A549 (cell line): ENCODE measurements around the gene TNRC6A. TPM values are rescaled to one million over a fixed set of nuclear protein-coding genes. Genes with fewer than 3 reads are reported as not detected.

Experiments
- ATAC-seq, 2 experiments: fragments of 200-7000 bp in 1 of 2; fragments of >200 bp in 1 of 2; cut with Nextera tagmentation in 1 of 2; cut with Tn5 transposase in 1 of 2; 3 replicates each; pipeline versions ENCODE4 v1.8.0 to v1.9.1; 2018 to 2020; ENCODE audit warnings: mild to moderate bottlenecking in 1 of 2, moderate library complexity in 1 of 2
- CTCF ChIA-PET: fragments of 300-600 bp; sonication (Branson Sonifier 250); formaldehyde crosslinking; extraction: SDS; loops from one replicate; lab custom pipeline; 2021; ENCODE audit warnings: antibody characterized with exemption, inconsistent platforms; lab: Yijun Ruan, JAX
- POLR2A ChIA-PET: fragments of 350-600 bp; formaldehyde crosslinking; extraction: SDS; loops from one replicate; lab custom pipeline; 2021; ENCODE audit warnings: antibody characterized with exemption, inconsistent platforms; lab: Yijun Ruan, JAX
- DNase-seq, 2 experiments: peaks; one replicate each; pipeline versions ENCODE4 v3.0.0 to v3.0.0-alpha.2; 2011 to 2016; ENCODE audit warnings: low read depth in 1 of 2, low spot score in 1 of 2
- FAIRE-seq: peaks from 2 replicates; lab custom pipeline; 2011; peaks lifted over from hg19 to GRCh38; lab: Jason Lieb, UNC
- H3K27ac ChIP-seq, 2 experiments: fragments of >200 bp; sonication (Bioruptor Twin); formaldehyde crosslinking; 3 replicates each; pipeline ENCODE4 v1.5.1; 2016 to 2017
- H3K4me1 ChIP-seq: fragments of >200 bp; sonication (Bioruptor Twin); formaldehyde crosslinking; 3 replicates; pipeline ENCODE4 v1.6.1; 2016
- H3K4me2 ChIP-seq: fragments of >200 bp; sonication (Bioruptor Twin); formaldehyde crosslinking; 3 replicates; pipeline ENCODE4 v1.6.1; 2016
- H3K4me3 ChIP-seq: fragments of >200 bp; sonication (Bioruptor Twin); formaldehyde crosslinking; 3 replicates; pipeline ENCODE4 v1.5.1; 2016
- H3K9me3 ChIP-seq: fragments of >200 bp; sonication (Bioruptor Twin); formaldehyde crosslinking; 3 replicates; pipeline ENCODE4 v1.6.1; 2016
- BCL3 ChIP-seq: fragments of >200 bp; sonication (Bioruptor Twin); formaldehyde crosslinking; IDR thresholded peaks from 3 replicates; pipeline ENCODE4 v1.6.1; 2016
- BHLHE40 ChIP-seq: IDR thresholded peaks from 2 replicates; pipeline ENCODE4 v1.6.1; 2012; ENCODE audit warnings: low read depth, low read length, inconsistent platforms
- CBX2 ChIP-seq: fragments of 200-600 bp; sonication (generic); IDR thresholded peaks from 2 replicates; pipeline ENCODE4 v1.6.1; 2016; ENCODE audit warnings: low read depth, mild to moderate bottlenecking, borderline replicate concordance
- CEBPB ChIP-seq, 2 experiments: fragments of >200 bp in 1 of 2; sonication (Bioruptor Twin) in 1 of 2; formaldehyde crosslinking in 1 of 2; IDR thresholded peaks; 2 replicates each; pipeline ENCODE4 v1.6.1; 2012 to 2016
- CHD4 ChIP-seq: fragments of 200-600 bp; sonication (generic); IDR thresholded peaks from 2 replicates; pipeline ENCODE4 v1.6.1; 2016; ENCODE audit warnings: antibody characterized with exemption, mild to moderate bottlenecking, borderline replicate concordance
- ELK1 ChIP-seq: fragments of 150-350 bp; IDR thresholded peaks from 2 replicates; pipeline ENCODE4 v1.6.1; 2014; ENCODE audit warnings: low read depth, mild to moderate bottlenecking, low read length
- FOXS1 ChIP-seq: fragments of 250-450 bp; sonication (Bioruptor Pico); IDR thresholded peaks from 2 replicates; pipeline ENCODE4 v1.5.0; 2020; ENCODE audit warnings: mild to moderate bottlenecking, moderate library complexity
- HEYL ChIP-seq: fragments of 250-450 bp; sonication (Bioruptor Pico); IDR thresholded peaks from 2 replicates; pipeline ENCODE4 v1.8.0; 2021; ENCODE audit warnings: mild to moderate bottlenecking, moderate library complexity
- JUN ChIP-seq, 2 experiments: fragments of >200 bp; sonication (Bioruptor Twin); formaldehyde crosslinking; IDR thresholded peaks; 2 replicates in 1 of 2; 3 replicates in 1 of 2; pipeline ENCODE4 v1.6.1; 2016 to 2017
- MAFK ChIP-seq: fragments of 450-650 bp; IDR thresholded peaks from 2 replicates; pipeline ENCODE4 v1.6.1; 2014; ENCODE audit not compliant: partially characterized antibody
- NFE2L2 ChIP-seq: fragments of 150-350 bp; conservative IDR thresholded peaks from 2 replicates; pipeline ENCODE4 v1.6.1; 2014; ENCODE audit warnings: low read length
- PHF8 ChIP-seq: fragments of 200-600 bp; sonication (generic); IDR thresholded peaks from 2 replicates; pipeline ENCODE4 v1.6.1; 2016; ENCODE audit warnings: low read depth, mild to moderate bottlenecking, antibody characterized with exemption, moderate library complexity, borderline replicate concordance
- RCOR1 ChIP-seq: fragments of 150-350 bp; IDR thresholded peaks from 2 replicates; pipeline ENCODE4 v1.6.1; 2014; ENCODE audit warnings: antibody characterized with exemption, low read length, low read depth
- REST ChIP-seq: fragments of 200-600 bp; sonication (generic); IDR thresholded peaks from 2 replicates; pipeline ENCODE4 v1.6.1; 2016; ENCODE audit warnings: antibody characterized with exemption, mild to moderate bottlenecking, moderate library complexity
- TP53 ChIP-seq: fragments of 250-450 bp; sonication (Bioruptor Pico); IDR thresholded peaks from 2 replicates; pipeline ENCODE4 v1.5.0; 2021; ENCODE audit warnings: mild to moderate bottlenecking, moderate library complexity
- ZC3H11A ChIP-seq: fragments of 450-650 bp; IDR thresholded peaks from 2 replicates; pipeline ENCODE4 v1.6.1; 2014; ENCODE audit warnings: antibody characterized with exemption, mild to moderate bottlenecking
- ZFP36 ChIP-seq: fragments of 450-650 bp; IDR thresholded peaks from 2 replicates; pipeline ENCODE4 v1.6.1; 2014; ENCODE audit warnings: borderline replicate concordance; ENCODE audit not compliant: partially characterized antibody
- ZSCAN20 ChIP-seq: fragments of 250-450 bp; sonication (Bioruptor Pico); IDR thresholded peaks from 2 replicates; pipeline ENCODE4 v1.8.0; 2022; ENCODE audit warnings: mild to moderate bottlenecking, moderate library complexity
- WGBS: methylation state at CpG from one replicate; pipeline ENCODE4 v1.1.6; 2017; ENCODE audit errors: missing lambda C conversion rate; 5-methylcytosine and 5-hydroxymethylcytosine counted together
- polyA plus RNA-seq, 4 experiments: library from polyadenylated mRNA; depleted of rRNA in 3 of 4; stranded (reverse); fragments of >200 nt; fragmentation: RNase III in 1 of 4; extraction: RNeasy Plus Mini Kit Qiagen cat#74134 plus additional on column Dnase treatment in 1 of 4; gene quantifications; 2 replicates in 3 of 4; 3 replicates in 1 of 4; pipeline ENCODE4 v1.2.3, GENCODE V29; 2011 to 2017
- TF ChIP-seq, protein P1 (sequence below): fragments of 250-450 bp; sonication (Bioruptor Pico); IDR thresholded peaks from 2 replicates; pipeline ENCODE4 v1.5.0; 2021; ENCODE audit warnings: mild to moderate bottlenecking, moderate library complexity, borderline replicate concordance

TNRC6A gene
- polyA plus RNA-seq, 2 of the 4 experiments (the other 2 are of a cell fraction), result 26.7 to 51.6 TPM

DNA sequence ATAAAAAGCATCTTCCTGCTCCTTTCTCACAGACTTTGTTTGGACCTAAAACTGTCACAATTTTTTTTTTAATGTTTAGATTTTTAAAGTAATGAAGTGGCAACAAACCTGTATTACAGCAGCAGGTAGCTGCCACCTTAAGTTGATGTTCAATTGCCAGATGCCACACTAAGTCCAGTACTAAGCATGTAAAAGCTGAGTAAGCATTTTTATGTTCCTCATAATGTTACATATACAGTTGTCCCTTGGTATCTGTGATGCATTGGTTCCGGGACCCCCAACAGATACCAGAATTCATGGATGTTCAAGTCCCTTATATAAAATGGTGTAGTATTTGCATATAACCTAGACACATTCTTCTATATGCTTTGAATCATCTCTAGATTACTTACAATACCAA is 45.1 kb downstream of the TNRC6A start:
- CTCF ChIA-PET, result no interaction called here
- no peaks in the 10 kb centered on the region for H3K9me3 ChIP-seq
- FAIRE-seq, result no peak
- no peak for TF ChIP-seq FOXS1 (CRISPR knock-in tag)
- peak; percentile 97 for TF ChIP-seq MAFK
- TF ChIP-seq, all 56 proteins: peak for 1
- 89% methylated on average over 1 of the region's 1 CpG for WGBS
- H3K27ac ChIP-seq, result no peak overlapping the region
- no peak overlapping the region for H3K4me2 ChIP-seq
- peaks cover 33% of the 10 kb centered on the region for H3K4me1 ChIP-seq
- ATAC-seq, result no peak
- no peak for DNase-seq
- POLR2A ChIA-PET, result no interaction called here
- H3K4me3 ChIP-seq, result no peak overlapping the region

- H3K4me1 ChIP-seq, result peaks cover 33% of the 10 kb centered on the region
- H3K9me3 ChIP-seq, result no peaks in the 10 kb centered on the region
- POLR2A ChIA-PET, result interaction anchor here (0.6 kb wide), 1 partner anchor 193 kb away, joined by 3 read pairs; no protein-coding TSS in a partner anchor
- no peak overlapping the region for H3K4me3 ChIP-seq
- H3K4me2 ChIP-seq, result 0 out of 3 replicates have a peak overlapping the region, but pooled peaks have one; percentile 21
- ATAC-seq (no peak), FAIRE-seq (no peak), DNase-seq (no peak)
- CTCF ChIA-PET, result interaction anchor here (0.6 to 0.7 kb wide), 2 partner anchors 13 to 23 kb away, joined by 3 read pairs; no protein-coding TSS in a partner anchor
- H3K27ac ChIP-seq, result no peak overlapping the region
- TF ChIP-seq REST, result no peak
- TF ChIP-seq, protein P1, sequence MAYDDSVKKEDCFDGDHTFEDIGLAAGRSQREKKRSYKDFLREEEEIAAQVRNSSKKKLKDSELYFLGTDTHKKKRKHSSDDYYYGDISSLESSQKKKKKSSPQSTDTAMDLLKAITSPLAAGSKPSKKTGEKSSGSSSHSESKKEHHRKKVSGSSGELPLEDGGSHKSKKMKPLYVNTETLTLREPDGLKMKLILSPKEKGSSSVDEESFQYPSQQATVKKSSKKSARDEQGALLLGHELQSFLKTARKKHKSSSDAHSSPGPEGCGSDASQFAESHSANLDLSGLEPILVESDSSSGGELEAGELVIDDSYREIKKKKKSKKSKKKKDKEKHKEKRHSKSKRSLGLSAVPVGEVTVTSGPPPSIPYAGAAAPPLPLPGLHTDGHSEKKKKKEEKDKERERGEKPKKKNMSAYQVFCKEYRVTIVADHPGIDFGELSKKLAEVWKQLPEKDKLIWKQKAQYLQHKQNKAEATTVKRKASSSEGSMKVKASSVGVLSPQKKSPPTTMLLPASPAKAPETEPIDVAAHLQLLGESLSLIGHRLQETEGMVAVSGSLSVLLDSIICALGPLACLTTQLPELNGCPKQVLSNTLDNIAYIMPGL (CRISPR knock-in tag), result no peak
Observed at GRCh38 chr16:24775455-24775854, 46.0 kb downstream of the TNRC6A start.

DNA sequence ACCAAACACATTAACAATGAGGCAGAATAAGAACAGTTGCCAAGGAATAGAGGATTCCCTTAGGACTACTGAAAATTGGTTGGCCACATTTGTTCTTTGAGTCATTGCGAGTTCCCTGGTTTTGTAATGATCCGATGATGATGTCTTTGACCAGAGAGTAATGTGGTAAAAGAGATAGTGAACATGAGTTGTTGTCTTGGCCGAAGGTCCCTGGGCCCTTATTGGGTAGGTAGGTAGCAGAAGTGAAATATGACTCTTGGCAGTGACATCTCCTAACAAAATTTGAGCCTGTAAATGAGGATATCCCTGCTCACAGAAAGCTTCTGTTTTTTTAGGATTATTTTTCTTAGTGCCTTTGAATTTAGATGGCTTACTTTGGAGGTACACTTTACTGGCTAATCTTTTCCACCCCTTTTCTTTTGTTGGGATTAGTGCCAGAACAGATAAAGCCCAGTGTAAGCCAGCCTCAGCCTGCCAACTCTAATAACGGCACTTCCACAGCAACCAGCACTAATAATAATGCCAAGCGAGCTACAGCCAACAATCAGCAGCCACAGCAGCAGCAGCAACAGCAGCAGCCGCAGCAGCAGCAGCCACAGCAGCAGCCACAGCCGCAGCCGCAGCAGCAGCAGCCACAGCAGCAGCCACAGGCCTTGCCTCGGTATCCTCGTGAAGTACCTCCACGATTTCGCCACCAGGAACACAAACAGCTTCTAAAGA is 47.2 kb downstream of the TNRC6A start:
- Histone ChIP-seq H3K4me1 (peaks cover 21% of the 10 kb centered on the region), H3K27ac (no peak overlapping the region), H3K4me3 (no peak overlapping the region), H3K4me2 (no peak overlapping the region), H3K9me3 (no peaks in the 10 kb centered on the region)
- 88% methylated on average over 12 of the region's 12 CpGs for WGBS
- no peak for DNase-seq
- ATAC-seq, result no peak
- ChIA-PET POLR2A (no interaction called here), CTCF (interaction anchor here (1.0 to 1.7 kb wide), 3 partner anchors 24 to 209 kb away, joined by 3 to 8 read pairs (median 5); no protein-coding TSS in a partner anchor)
- FAIRE-seq, result no peak
- no peak for TF ChIP-seq CHD4
- TF ChIP-seq, protein P1 (CRISPR knock-in tag), result no peak
- no peak for TF ChIP-seq HEYL (CRISPR knock-in tag)
- no peak for TF ChIP-seq PHF8
- no peak for TF ChIP-seq ELK1
- no peak for TF ChIP-seq NFE2L2
- no peak for TF ChIP-seq RCOR1
- TF ChIP-seq ZFP36, result no peak
- no peak for TF ChIP-seq BHLHE40
- TF ChIP-seq BCL3, result no peak
- no peak for TF ChIP-seq ZSCAN20 (CRISPR knock-in tag)
- no peak for TF ChIP-seq CEBPB (IDR thresholded peaks at IDR 0.05)
- TF ChIP-seq CBX2, result no peak
- TF ChIP-seq ZC3H11A, result no peak
- TF ChIP-seq JUN (IDR thresholded peaks at IDR 0.05), result no peak
- no peak for TF ChIP-seq TP53 (CRISPR knock-in tag)
- TF ChIP-seq FOXS1 (CRISPR knock-in tag), result no peak
